H1 (cell line): ENCODE data around the gene TBC1D23. TPM values are rescaled to one million over a fixed set of nuclear protein-coding genes. Genes with fewer than 3 reads are reported as not detected.
A peak's percentile ranks its signal among the peaks of the same experiment; 100 is the strongest.

Source experiments
- CTCF ChIA-PET: fragments of 300-600 bp; sonication (Branson Sonifier 250); formaldehyde crosslinking; loops from one replicate; lab custom pipeline; 2021; ENCODE audit not compliant: partially characterized antibody; lab: Charles Lee
- POLR2A ChIA-PET: fragments of 300-600 bp; sonication (Branson Sonifier 250); formaldehyde crosslinking; loops from one replicate; lab custom pipeline; 2021; ENCODE audit warnings: inconsistent platforms; ENCODE audit not compliant: partially characterized antibody; lab: Charles Lee
- DNase-seq, 2 experiments: peaks; one replicate each; pipeline versions ENCODE4 v3.0.0 to v3.0.0-alpha.2; 2010 to 2022; ENCODE audit warnings: low spot score in 2 of 2, low read depth in 1 of 2, mixed read lengths in 1 of 2
- FAIRE-seq: peaks from 2 replicates; lab custom pipeline; 2011; peaks lifted over from hg19 to GRCh38; lab: Jason Lieb, UNC
- H2AFZ ChIP-seq: 2 replicates; pipeline ENCODE4 v1.8.1; 2012; ENCODE audit warnings: low read length, inconsistent platforms
- H2AK5ac ChIP-seq: 2 replicates; pipeline ENCODE4 v1.6.1; 2013; ENCODE audit warnings: low read depth, low read length
- H2BK120ac ChIP-seq: replicated peaks from 2 replicates; pipeline ENCODE3; 2013; ENCODE audit warnings: low read depth, low read length, inconsistent platforms
- H2BK12ac ChIP-seq: 2 replicates; pipeline ENCODE4 v1.6.1; 2013; ENCODE audit warnings: low read depth, low read length
- H2BK15ac ChIP-seq: 2 replicates; pipeline ENCODE4 v1.6.1; 2013; ENCODE audit warnings: low read length
- H2BK20ac ChIP-seq: 2 replicates; pipeline ENCODE4 v1.6.1; 2013; ENCODE audit warnings: low read length
- H2BK5ac ChIP-seq: 2 replicates; pipeline ENCODE4 v1.6.1; 2013; ENCODE audit warnings: low read depth, low read length
- H3K14ac ChIP-seq: 2 replicates; pipeline ENCODE4 v1.6.1; 2013; ENCODE audit warnings: inconsistent platforms; ENCODE audit not compliant: insufficient read length
- H3K18ac ChIP-seq: 2 replicates; pipeline ENCODE4 v1.6.1; 2013; ENCODE audit warnings: low read length; ENCODE audit errors: extremely low read depth
- H3K23ac ChIP-seq: 2 replicates; pipeline ENCODE4 v1.6.1; 2013; ENCODE audit warnings: inconsistent platforms; ENCODE audit not compliant: insufficient read length
- H3K23me2 ChIP-seq: 2 replicates; pipeline ENCODE4 v1.6.1; 2013; ENCODE audit warnings: low read depth, low read length
- H3K27ac ChIP-seq: 2 replicates; pipeline ENCODE4 v1.6.1; 2011; ENCODE audit warnings: low read depth, low read length, inconsistent platforms
- H3K27me3 ChIP-seq, 4 experiments: replicated peaks in 1 of 4; 1 replicate in 1 of 4; 2 replicates in 3 of 4; pipeline versions ENCODE4 v1.6.1 to v1.8.1; 2011 to 2013; ENCODE audit warnings: low read length in 3 of 4, mild to moderate bottlenecking in 3 of 4, inconsistent platforms in 2 of 4, mixed read lengths in 2 of 4, moderate library complexity in 1 of 4; ENCODE audit not compliant: control insufficient read depth in 3 of 4, insufficient read depth in 3 of 4; ENCODE audit errors: extremely low read depth in 1 of 4
- H3K36me3 ChIP-seq, 4 experiments: 2 replicates each; pipeline versions ENCODE4 v1.6.1 to v1.8.1; 2011 to 2013; ENCODE audit warnings: mild to moderate bottlenecking in 4 of 4, low read length in 3 of 4, moderate library complexity in 2 of 4, control low read depth in 1 of 4, inconsistent platforms in 1 of 4; ENCODE audit not compliant: insufficient read depth in 4 of 4, control insufficient read depth in 2 of 4
- H3K4ac ChIP-seq: replicated peaks from 2 replicates; pipeline ENCODE3; 2013; ENCODE audit warnings: low read length, low read depth, mixed read lengths, inconsistent platforms; ENCODE audit not compliant: insufficient read length
- H3K4me1 ChIP-seq, 4 experiments: replicated peaks in 1 of 4; 1 replicate in 1 of 4; 2 replicates in 3 of 4; pipeline versions ENCODE4 v1.6.1 to v1.8.1; 2011 to 2013; ENCODE audit warnings: low read length in 3 of 4, inconsistent platforms in 2 of 4, mixed read lengths in 1 of 4; ENCODE audit not compliant: insufficient read depth in 4 of 4, control insufficient read depth in 3 of 4
- H3K4me2 ChIP-seq, 2 experiments: 2 replicates each; pipeline versions ENCODE4 v1.6.1 to v1.8.1; 2011 to 2013; ENCODE audit warnings: low read depth in 2 of 2, low read length in 2 of 2, control low read depth in 1 of 2, inconsistent platforms in 1 of 2, mild to moderate bottlenecking in 1 of 2; ENCODE audit not compliant: insufficient read depth in 1 of 2
- H3K4me3 ChIP-seq, 4 experiments: fragments of 200-600, 300-600 bp in 1 of 4; sonication (generic), shearing (Covaris generic), sonication (Bioruptor Twin) in 1 of 4; 2 replicates each; pipeline versions ENCODE4 v1.5.1 to v1.8.1; 2011 to 2016; ENCODE audit warnings: low read length in 4 of 4, low read depth in 3 of 4, control low read depth in 2 of 4, inconsistent platforms in 2 of 4, mild to moderate bottlenecking in 2 of 4, mixed read lengths in 1 of 4, moderate library complexity in 1 of 4; ENCODE audit not compliant: insufficient read depth in 2 of 4; ENCODE audit errors: extremely low read depth in 1 of 4
- H3K56ac ChIP-seq: replicated peaks from 2 replicates; pipeline ENCODE3; 2013; ENCODE audit warnings: low read depth, mild to moderate bottlenecking, mixed read lengths, low read length, inconsistent platforms; ENCODE audit not compliant: insufficient read length
- H3K79me1 ChIP-seq: 2 replicates; pipeline ENCODE4 v1.6.1; 2013; ENCODE audit warnings: low read depth, low read length, control low read depth
- H3K79me2 ChIP-seq, 2 experiments: 2 replicates each; pipeline versions ENCODE4 v1.6.1 to v1.8.1; 2012 to 2013; ENCODE audit warnings: low read length in 2 of 2, mild to moderate bottlenecking in 2 of 2, inconsistent platforms in 1 of 2; ENCODE audit not compliant: insufficient read depth in 2 of 2, control insufficient read depth in 1 of 2
- H3K9ac ChIP-seq, 4 experiments: replicated peaks in 1 of 4; 1 replicate in 1 of 4; 2 replicates in 3 of 4; pipeline versions ENCODE4 v1.6.1 to v1.8.1; 2011 to 2013; ENCODE audit warnings: low read depth in 3 of 4, low read length in 3 of 4, control low read depth in 2 of 4, mild to moderate bottlenecking in 2 of 4, moderate library complexity in 2 of 4, inconsistent platforms in 1 of 4; ENCODE audit errors: extremely low read depth in 1 of 4
- H3K9me3 ChIP-seq, 2 experiments: 2 replicates each; pipeline versions ENCODE4 v1.6.1 to v1.8.1; 2012 to 2013; ENCODE audit warnings: mild to moderate bottlenecking in 2 of 2, moderate library complexity in 2 of 2, control low read depth in 1 of 2, inconsistent platforms in 1 of 2, low read depth in 1 of 2, low read length in 1 of 2, mixed read lengths in 1 of 2; ENCODE audit not compliant: insufficient read depth in 2 of 2
- H4K20me1 ChIP-seq, 2 experiments: replicated peaks in 1 of 2; 2 replicates each; pipeline versions ENCODE3 to v1.8.1; 2011 to 2013; ENCODE audit warnings: inconsistent platforms in 2 of 2, low read length in 2 of 2, mild to moderate bottlenecking in 1 of 2; ENCODE audit not compliant: insufficient read depth in 2 of 2, control insufficient read depth in 1 of 2
- H4K5ac ChIP-seq: 2 replicates; pipeline ENCODE4 v1.6.1; 2013; ENCODE audit warnings: low read length, low read depth, mixed read lengths, inconsistent platforms; ENCODE audit not compliant: insufficient read length
- H4K8ac ChIP-seq: 2 replicates; pipeline ENCODE4 v1.8.0; 2013; ENCODE audit warnings: mild to moderate bottlenecking, moderate library complexity, low read length, inconsistent platforms; ENCODE audit not compliant: insufficient read depth; ENCODE audit errors: extremely low read depth
- H4K91ac ChIP-seq: replicated peaks from 2 replicates; pipeline ENCODE3; 2013; ENCODE audit warnings: low read length, mixed read lengths, inconsistent platforms; ENCODE audit not compliant: insufficient read length
- ATF3 ChIP-seq: IDR thresholded peaks from 2 replicates; pipeline ENCODE4 v1.6.1; 2011; ENCODE audit warnings: low read depth, mild to moderate bottlenecking, low read length; ENCODE audit not compliant: insufficient read depth
- CREB1 ChIP-seq: IDR thresholded peaks from 2 replicates; pipeline ENCODE4 v1.6.1; 2012; ENCODE audit warnings: inconsistent platforms
- ZNF274 ChIP-seq: IDR thresholded peaks from 2 replicates; pipeline ENCODE4 v1.7.0; 2012; ENCODE audit warnings: low read length, borderline replicate concordance; ENCODE audit errors: extremely low read depth
- WGBS, 2 experiments: shearing (Covaris generic) in 1 of 2; methylation state at CpG; one replicate each; pipeline versions ENCODE4 v1.1.6 to v1.1.7; 2013 to 2015; ENCODE audit warnings: low lambda C conversion rate in 2 of 2, mixed read lengths in 2 of 2, inconsistent platforms in 1 of 2, low coverage in 1 of 2, missing lambda C conversion rate in 1 of 2; ENCODE audit not compliant: insufficient replicate concordance in 2 of 2, insufficient coverage in 1 of 2, insufficient read length in 1 of 2; ENCODE audit errors: extremely low coverage in 1 of 2, missing lambda C conversion rate in 1 of 2; 5-methylcytosine and 5-hydroxymethylcytosine counted together
- polyA plus RNA-seq, 7 experiments: library from polyadenylated mRNA; depleted of rRNA in 3 of 7; stranded (reverse) in 5 of 7; unstranded in 2 of 7; fragments of >200 nt in 5 of 7; fragments of 200-250 nt in 2 of 7; gene quantifications; 1 replicate in 5 of 7; 2 replicates in 1 of 7; 4 replicates in 1 of 7; pipeline versions ENCODE4 v1.2.1 to v1.2.3, GENCODE V29; 2011 to 2013; ENCODE audit warnings: missing spikeins in 2 of 7, mixed read lengths in 2 of 7
- total RNA-seq: library from RNA; stranded (reverse); fragmentation: NEBNext Ultra II Directional; extraction: Animal tissue kit (Norgen Biotek cat#: 25700); gene quantifications from 2 replicates; pipeline ENCODE4 v1.2.1, GENCODE V29; 2021

TBC1D23 gene
- total and polyA plus RNA-seq, 2 of the 8 experiments (the other 6 are each of a cell fraction or from before 2014, with no cell fraction given): 6.4 to 29.3 TPM

- POLR2A ChIA-PET: interaction anchor here (0.6 to 0.8 kb wide), 4 partner anchors 9 to 1649 kb away, joined by 3 to 6 read pairs (median 4); no protein-coding TSS in a partner anchor
- no peak overlapping the region for H2AFZ ChIP-seq
Observed at GRCh38 chr3:100261485-100261903, 702 bp downstream of the TBC1D23 start.

More at GRCh38 chr3:100261485-100261903, 702 bp downstream of the TBC1D23 start:
- 0 out of 2 replicates have a peak, but pooled peaks cover 3% of the 10 kb centered on the region for H3K79me1 ChIP-seq
- 0 out of 2 replicates have a peak overlapping the region, but pooled peaks have one; percentile 38 for H3K27ac ChIP-seq
- peaks cover 0 to 36% of the 10 kb centered on the region in 2 experiments; a peak in 3 of 4 replicates for H3K79me2 ChIP-seq
- no peak overlapping the region for H2BK20ac ChIP-seq
- CTCF ChIA-PET: interaction anchor here (0.7 to 2.2 kb wide), 3 partner anchors 8 to 624 kb away, joined by 3 to 5 read pairs (median 4); no protein-coding TSS in a partner anchor
- no peak overlapping the region for H2BK120ac ChIP-seq
- H3K18ac ChIP-seq: no peak overlapping the region
- H3K9ac ChIP-seq: peak overlapping the region; percentile 32 to 85 (median 76); a peak in 6 of 7 replicates
- no peak overlapping the region for H3K14ac ChIP-seq
- H3K36me3 ChIP-seq: no peaks in the 10 kb centered on the region
- WGBS, 2 experiments: 18% methylated on average over 11 of the region's 11 CpGs; no CpG with 5 or more reads in 1 of the 2 experiments
- H2AK5ac ChIP-seq: no peak overlapping the region
- no peaks in the 10 kb centered on the region for H3K27me3 ChIP-seq
- no peak overlapping the region for H4K91ac ChIP-seq
- H3K9me3 ChIP-seq: no peaks in the 10 kb centered on the region
- H4K8ac ChIP-seq: no peak overlapping the region
- H4K20me1 ChIP-seq: no peaks in the 10 kb centered on the region
- H3K4me2 ChIP-seq: peak overlapping the region; percentile 83 to 85
- FAIRE-seq (no peak), DNase-seq (no peak)
- TF ChIP-seq ATF3 (no peak), CREB1 (no peak), ZNF274 (no peak)
- no peak overlapping the region for H2BK15ac ChIP-seq
- H3K23me2 ChIP-seq: peaks cover 5% of the 10 kb centered on the region
- H3K4ac ChIP-seq: no peak overlapping the region
- no peak overlapping the region for H2BK12ac ChIP-seq
- peaks cover 0 to 4% (median 2%) of the 10 kb centered on the region in 4 experiments; a peak in 3 of 7 replicates for H3K4me1 ChIP-seq
- H3K4me3 ChIP-seq: peak overlapping the region; percentile 52 to 98 (median 89)
- H3K56ac ChIP-seq: peak overlapping the region; percentile 67
- no peak overlapping the region for H4K5ac ChIP-seq
- H3K23ac ChIP-seq: no peak overlapping the region
- 0 out of 2 replicates have a peak overlapping the region, but pooled peaks have one; percentile 28 for H2BK5ac ChIP-seq
